A673 (cell line): ENCODE data around the gene AOPEP. TPM values are rescaled to one million over a fixed set of nuclear protein-coding genes. Genes with fewer than 3 reads are reported as not detected.

Experiments used
- BruUV-seq: library from RNA; stranded (reverse); fragments of 400-500 nt; replicated peaks from 2 replicates; lab custom pipeline; 2021; lab: Mats Ljungman, UMichigan
- CTCF ChIA-PET: fragments of 300-600 bp; sonication (Branson Sonifier 250); formaldehyde crosslinking; loops from one replicate; lab custom pipeline; 2022; ENCODE audit warnings: antibody characterized with exemption; lab: Charles Lee
- POLR2A ChIA-PET: fragments of 300-600 bp; sonication (Branson Sonifier 250); formaldehyde crosslinking; loops from one replicate; lab custom pipeline; 2022; ENCODE audit warnings: antibody characterized with exemption; ENCODE audit not compliant: low non-redundant PET; lab: Charles Lee
- DNase-seq: peaks from one replicate; pipeline ENCODE4 v3.0.0-alpha.2; 2015; ENCODE audit warnings: low spot score
- H3K27ac ChIP-seq: fragments of 200-600 bp; sonication (generic); 2 replicates; pipeline ENCODE4 v1.5.1; 2016; ENCODE audit warnings: mixed run types, low read depth, mild to moderate bottlenecking, mixed read lengths, antibody characterized with exemption, low read length; ENCODE audit not compliant: poor library complexity, severe bottlenecking
- H3K27me3 ChIP-seq: fragments of 200-600 bp; sonication (generic); replicated peaks from 2 replicates; pipeline ENCODE4 v1.6.1; 2017; ENCODE audit warnings: mixed run types, low read depth, mild to moderate bottlenecking, mixed read lengths, antibody characterized with exemption, low read length; ENCODE audit not compliant: insufficient read depth, poor library complexity
- H3K36me3 ChIP-seq: fragments of 200-600 bp; sonication (generic); 2 replicates; pipeline ENCODE4 v1.6.1; 2016; ENCODE audit warnings: mixed run types, mild to moderate bottlenecking, mixed read lengths, antibody characterized with exemption, low read length; ENCODE audit not compliant: insufficient read depth, poor library complexity, severe bottlenecking
- H3K4me1 ChIP-seq: fragments of 200-600 bp; sonication (generic); 2 replicates; pipeline ENCODE4 v1.6.1; 2017; ENCODE audit warnings: mixed run types, mild to moderate bottlenecking, mixed read lengths, antibody characterized with exemption, low read length; ENCODE audit not compliant: insufficient read depth, poor library complexity, severe bottlenecking
- H3K4me3 ChIP-seq: fragments of 200-600 bp; sonication (generic); 2 replicates; pipeline ENCODE4 v1.5.1; 2016; ENCODE audit warnings: low read depth, mixed run types, mild to moderate bottlenecking, mixed read lengths, low read length; ENCODE audit not compliant: poor library complexity, severe bottlenecking
- H3K9me3 ChIP-seq: fragments of 200-600 bp; sonication (generic); 2 replicates; pipeline ENCODE4 v1.6.1; 2016; ENCODE audit warnings: mixed run types, low read depth, mild to moderate bottlenecking, mixed read lengths, antibody characterized with exemption, low read length; ENCODE audit not compliant: poor library complexity, severe bottlenecking
- CTCF ChIP-seq: fragments of 300-800, 200-600 bp; sonication (generic); conservative IDR thresholded peaks from 2 replicates; pipeline ENCODE4 v1.5.1; 2017; ENCODE audit warnings: low read depth, mild to moderate bottlenecking, antibody characterized with exemption, low read length, moderate library complexity, mixed read lengths
- EZH2 ChIP-seq: fragments of 200-600 bp; sonication (generic); IDR thresholded peaks from 2 replicates; pipeline ENCODE4 v1.6.1; 2017; ENCODE audit warnings: borderline replicate concordance, low read depth, mild to moderate bottlenecking, mixed read lengths, antibody characterized with exemption, low read length; ENCODE audit not compliant: poor library complexity, severe bottlenecking
- intact Hi-C: fragments of 100-400 bp; cut with micrococcal nuclease; formaldehyde crosslinking; loops from one replicate; pipeline ENCODE4 v1.10.0; 2022; ENCODE audit not compliant: unreplicated experiment
- total RNA-seq: library from RNA; stranded (reverse); gene quantifications from 2 replicates; pipeline ENCODE4 v1.2.3, GENCODE V29; 2021

Gene AOPEP
- total RNA-seq, 1 experiment from 2014 or later: 17.5 TPM

DNA sequence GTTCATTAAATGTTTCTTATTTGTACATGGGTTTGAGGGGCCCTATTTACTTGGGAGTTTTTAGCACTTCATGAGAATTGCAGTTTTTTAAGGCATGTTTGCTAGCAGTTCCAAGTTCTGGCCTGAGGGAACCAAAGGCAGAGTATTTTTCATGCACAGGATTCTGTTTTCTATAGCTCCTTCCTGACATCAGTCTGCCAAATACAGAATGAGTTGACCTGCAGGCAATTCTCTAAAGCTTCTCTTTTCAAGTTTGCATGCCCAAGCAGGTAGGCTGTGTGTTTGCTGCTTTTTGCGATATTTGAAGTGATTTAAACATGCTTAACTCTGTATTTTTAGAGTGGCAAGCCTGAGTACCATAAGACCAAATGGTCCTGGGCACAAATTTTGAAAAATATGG is 75.8 kb downstream of the AOPEP start:
- Histone ChIP-seq H3K27ac (no peak overlapping the region), H3K4me3 (no peak overlapping the region), H3K27me3 (no peaks in the 10 kb centered on the region), H3K9me3 (no peaks in the 10 kb centered on the region), H3K36me3 (no peaks in the 10 kb centered on the region), H3K4me1 (peaks cover 31% of the 10 kb centered on the region)
- DNase-seq: no peak
- intact Hi-C loops: no loop called here
- ChIA-PET POLR2A (no interaction called here), CTCF (interaction anchor here (0.6 kb wide), 1 partner anchor 133 kb away, joined by 4 read pairs; no protein-coding TSS in a partner anchor)
- BruUV-seq: no TSS peak
- TF ChIP-seq EZH2 (no peak), CTCF (no peak)

- CTCF ChIA-PET: interaction anchor here (0.6 kb wide), 1 partner anchor 134 kb away, joined by 4 read pairs; no protein-coding TSS in a partner anchor
- Histone ChIP-seq H3K27me3 (no peaks in the 10 kb centered on the region), H3K9me3 (no peaks in the 10 kb centered on the region), H3K4me3 (no peak overlapping the region), H3K27ac (no peak overlapping the region), H3K4me1 (peaks cover 31% of the 10 kb centered on the region), H3K36me3 (no peaks in the 10 kb centered on the region)
- intact Hi-C loops: no loop called here
- DNase-seq: peak; percentile 13
- BruUV-seq: no TSS peak
- POLR2A ChIA-PET: no interaction called here
- no peak for TF ChIP-seq CTCF
- TF ChIP-seq EZH2: no peak
These were observed 76.3 kb downstream of the AOPEP start for GRCh38 chr9:94802793-94803192.

GRCh38 chr9:94804316-94804715 is 77.8 kb downstream of the AOPEP start:
- BruUV-seq: no TSS peak
- TF ChIP-seq CTCF (no peak), EZH2 (no peak)
- Histone ChIP-seq H3K36me3 (no peaks in the 10 kb centered on the region), H3K9me3 (no peaks in the 10 kb centered on the region), H3K27me3 (no peaks in the 10 kb centered on the region), H3K27ac (no peak overlapping the region), H3K4me1 (peaks cover 31% of the 10 kb centered on the region), H3K4me3 (no peak overlapping the region)
- intact Hi-C loops: no loop called here
- POLR2A ChIA-PET: no interaction called here
- CTCF ChIA-PET: no interaction called here
- no peak for DNase-seq
